ENCODE results near the gene RAB41.
"Not testable (repeated sequence)": the region's sequence is repeated elsewhere in the genome, so short reads cannot be mapped to it uniquely, and the experiment has no call there.

RAB41 gene

GRCh38 chrX:70281951-70282350 is at the start of gene RAB41:
TSS of gene RAB41 (plus strand) at chrX:70282172. CDS start at chrX:70282218, 46 bp downstream.
- no peaks in the 10 kb centered on the region for H3K27me3 ChIP-seq (ENCODE audit: insufficient read depth, low read depth)
- no peaks in the 10 kb centered on the region for H4K20me1 ChIP-seq (ENCODE audit: insufficient read depth)
- H3K4me3 ChIP-seq (IDR thresholded peaks at IDR 0.05; ENCODE audit: insufficient read depth, low read depth, low read length): no peak within 1 kb of the TSS
- no peaks in the 10 kb centered on the region for H3K36me3 ChIP-seq (ENCODE audit: insufficient read depth)
- H3K27ac ChIP-seq: no peak within 1 kb of the TSS
- H3K9ac ChIP-seq: no peak within 1 kb of the TSS
- no peak for TF ChIP-seq CTCF (conservative IDR thresholded peaks at IDR 0.05; ENCODE audit: low read depth, low read length)
- no peak within 1 kb of the TSS for H3K4me2 ChIP-seq
- no peak within 1 kb of the TSS for H2AFZ ChIP-seq (ENCODE audit: low read depth)
- H3K79me2 ChIP-seq (ENCODE audit: insufficient read depth, low read depth): no peaks in the 10 kb centered on the region
- no peaks in the 10 kb centered on the region for H3K4me1 ChIP-seq (ENCODE audit: low read depth, poor library complexity, severe bottlenecking)

GRCh38 chrX:70234355-70234754 is 47.6 kb upstream of the RAB41 start, which contains the start of gene AWAT1:
TSS of gene AWAT1 (plus strand) at chrX:70234655. CDS start at chrX:70234696, 41 bp downstream.
- Histone ChIP-seq H3K4me2 (no peak within 1 kb of the TSS), H3K36me3 (ENCODE audit: insufficient read depth) (no peaks in the 10 kb centered on the region), H3K9ac (no peak within 1 kb of the TSS), H3K27ac (no peak within 1 kb of the TSS), H2AFZ (ENCODE audit: low read depth) (no peak within 1 kb of the TSS), H3K79me2 (ENCODE audit: insufficient read depth, low read depth) (no peaks in the 10 kb centered on the region), H3K27me3 (ENCODE audit: insufficient read depth, low read depth) (no peaks in the 10 kb centered on the region), H3K4me1 (ENCODE audit: low read depth, poor library complexity, severe bottlenecking) (no peaks in the 10 kb centered on the region), H4K20me1 (ENCODE audit: insufficient read depth) (no peaks in the 10 kb centered on the region), H3K4me3 (IDR thresholded peaks at IDR 0.05; ENCODE audit: insufficient read depth, low read depth, low read length) (no peak within 1 kb of the TSS)
- no peak for TF ChIP-seq CTCF (conservative IDR thresholded peaks at IDR 0.05; ENCODE audit: low read depth, low read length)

- no peak overlapping the region for H3K9ac ChIP-seq
- no peak overlapping the region for H3K4me2 ChIP-seq
- no peaks in the 10 kb centered on the region for H3K4me1 ChIP-seq (ENCODE audit: low read depth, poor library complexity, severe bottlenecking)
- H3K36me3 ChIP-seq (ENCODE audit: insufficient read depth): no peaks in the 10 kb centered on the region
- no peak overlapping the region for H3K27ac ChIP-seq
- no peaks in the 10 kb centered on the region for H3K79me2 ChIP-seq (ENCODE audit: insufficient read depth, low read depth)
- TF ChIP-seq CTCF (conservative IDR thresholded peaks at IDR 0.05; ENCODE audit: low read depth, low read length): no peak
- H3K27me3 ChIP-seq (ENCODE audit: insufficient read depth, low read depth): no peaks in the 10 kb centered on the region
- H3K4me3 ChIP-seq (IDR thresholded peaks at IDR 0.05; ENCODE audit: insufficient read depth, low read depth, low read length): no peak overlapping the region
- no peak overlapping the region for H2AFZ ChIP-seq (ENCODE audit: low read depth)
- no peaks in the 10 kb centered on the region for H4K20me1 ChIP-seq (ENCODE audit: insufficient read depth)
Observed at GRCh38 chrX:70240751-70241150, 41.2 kb upstream of the RAB41 start.

- Histone ChIP-seq H3K4me3 (IDR thresholded peaks at IDR 0.05; ENCODE audit: insufficient read depth, low read depth, low read length) (no peak overlapping the region), H3K4me2 (no peak overlapping the region), H3K27ac (no peak overlapping the region), H3K27me3 (ENCODE audit: insufficient read depth, low read depth) (no peaks in the 10 kb centered on the region), H2AFZ (ENCODE audit: low read depth) (no peak overlapping the region), H4K20me1 (ENCODE audit: insufficient read depth) (no peaks in the 10 kb centered on the region), H3K79me2 (ENCODE audit: insufficient read depth, low read depth) (no peaks in the 10 kb centered on the region), H3K4me1 (ENCODE audit: low read depth, poor library complexity, severe bottlenecking) (no peaks in the 10 kb centered on the region), H3K36me3 (ENCODE audit: insufficient read depth) (no peaks in the 10 kb centered on the region), H3K9ac (no peak overlapping the region)
- no peak for TF ChIP-seq CTCF (conservative IDR thresholded peaks at IDR 0.05; ENCODE audit: low read depth, low read length)
Observed at GRCh38 chrX:70241501-70241900, 40.5 kb upstream of the RAB41 start.

GRCh38 chrX:70243601-70244000 is 38.4 kb upstream of the RAB41 start:
- H3K27ac ChIP-seq; H3K4me1 ChIP-seq (ENCODE audit: low read depth, poor library complexity, severe bottlenecking); H3K27me3 ChIP-seq (ENCODE audit: insufficient read depth, low read depth); H4K20me1 ChIP-seq (ENCODE audit: insufficient read depth); H3K4me2 ChIP-seq; H2AFZ ChIP-seq (ENCODE audit: low read depth); H3K79me2 ChIP-seq (ENCODE audit: insufficient read depth, low read depth); H3K4me3 ChIP-seq (IDR thresholded peaks at IDR 0.05; ENCODE audit: insufficient read depth, low read depth, low read length); H3K36me3 ChIP-seq (ENCODE audit: insufficient read depth); H3K9ac ChIP-seq: not testable (repeated sequence)
